Measurements from ENCODE around the gene TNFSF11. TPM values are rescaled to one million over a fixed set of nuclear protein-coding genes. Genes with fewer than 3 reads are reported as not detected.
A peak's percentile ranks its signal among the peaks of the same experiment; 100 is the strongest.

TNFSF11 gene, protein sequence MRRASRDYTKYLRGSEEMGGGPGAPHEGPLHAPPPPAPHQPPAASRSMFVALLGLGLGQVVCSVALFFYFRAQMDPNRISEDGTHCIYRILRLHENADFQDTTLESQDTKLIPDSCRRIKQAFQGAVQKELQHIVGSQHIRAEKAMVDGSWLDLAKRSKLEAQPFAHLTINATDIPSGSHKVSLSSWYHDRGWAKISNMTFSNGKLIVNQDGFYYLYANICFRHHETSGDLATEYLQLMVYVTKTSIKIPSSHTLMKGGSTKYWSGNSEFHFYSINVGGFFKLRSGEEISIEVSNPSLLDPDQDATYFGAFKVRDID
- not detected for total RNA-seq (2013)
- polyA plus RNA-seq (not detected), polyA minus RNA-seq (not detected in 2 replicates), total RNA-seq (0 to 1.1 (median 0) reads per million in 11 experiments)

DNA sequence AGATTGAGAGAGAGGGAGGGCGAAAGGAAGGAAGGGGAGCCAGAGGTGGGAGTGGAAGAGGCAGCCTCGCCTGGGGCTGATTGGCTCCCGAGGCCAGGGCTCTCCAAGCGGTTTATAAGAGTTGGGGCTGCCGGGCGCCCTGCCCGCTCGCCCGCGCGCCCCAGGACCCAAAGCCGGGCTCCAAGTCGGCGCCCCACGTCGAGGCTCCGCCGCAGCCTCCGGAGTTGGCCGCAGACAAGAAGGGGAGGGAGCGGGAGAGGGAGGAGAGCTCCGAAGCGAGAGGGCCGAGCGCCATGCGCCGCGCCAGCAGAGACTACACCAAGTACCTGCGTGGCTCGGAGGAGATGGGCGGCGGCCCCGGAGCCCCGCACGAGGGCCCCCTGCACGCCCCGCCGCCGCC lies at the start of gene TNFSF11:
TSS of gene TNFSF11 (plus strand) at position 142 of the 400 bp plus-strand sequence. CDS start at position 294, 152 bp downstream.
- Mint-ChIP-seq H3K27me3 (ENCODE audit: low read depth in 3 of 3) (peaks cover 34 to 48% (median 39%) of the 10 kb centered on the region in 3 donors), H3K4me3 (peak within 1 kb of the TSS; percentile 69 to 90), H3K9me3 (peaks cover 2 to 22% (median 10%) of the 10 kb centered on the region in 7 donors), H3K36me3 (no peaks in the 10 kb centered on the region), H3K27ac (peak within 1 kb of the TSS in 2 of 7 donors; percentile 12 to 70), H3K4me1 (peaks cover 19% of the 10 kb centered on the region)
- under 1% methylated on average over 39 of the region's 39 CpGs for WGBS (ENCODE audit: insufficient coverage)
- Histone ChIP-seq H3K9me3 (replicated peaks in 1 of 2; ENCODE audit: control insufficient read depth in 1 of 2, insufficient read depth in 1 of 2, low read length in 2 of 2) (peaks cover 0 to 3% of the 10 kb centered on the region in 2 donors), H4K20me1 (ENCODE audit: insufficient read depth, low read length) (no peaks in the 10 kb centered on the region), H3K79me2 (ENCODE audit: insufficient read depth, low read length) (no peaks in the 10 kb centered on the region), H3K4me3 (replicated peaks in 1 of 3; ENCODE audit: low read depth in 2 of 3, low read length in 3 of 3) (peak within 1 kb of the TSS in 1 of 3 experiments; percentile 62), H3K4me2 (replicated peaks; ENCODE audit: extremely low read depth, low read length, poor library complexity, severe bottlenecking) (peak within 1 kb of the TSS; percentile 78), H3K27me3 (ENCODE audit: control insufficient read depth in 2 of 2, insufficient read depth in 2 of 2, low read length in 2 of 2) (peaks cover 30 to 44% of the 10 kb centered on the region in 2 donors), H2AFZ (ENCODE audit: insufficient read depth, low read depth, low read length, poor library complexity, severe bottlenecking) (peak within 1 kb of the TSS; percentile 33), H3K36me3 (replicated peaks in 1 of 2; ENCODE audit: control insufficient read depth in 1 of 2, insufficient read depth in 2 of 2, low read length in 2 of 2) (no peaks in the 10 kb centered on the region), H3K4me1 (ENCODE audit: control insufficient read depth in 1 of 2, insufficient read depth in 2 of 2, low read length in 2 of 2) (peaks cover 12 to 20% of the 10 kb centered on the region in 2 donors), H3K27ac (ENCODE audit: low read depth in 1 of 2, low read length in 2 of 2) (no peak within 1 kb of the TSS), H3K9ac (ENCODE audit: insufficient read depth, low read length, poor library complexity, severe bottlenecking) (no peak within 1 kb of the TSS)
- DNase-seq = no peak
- intact Hi-C loops (cut with micrococcal nuclease) = no loop called here
- TF ChIP-seq CTCF (IDR thresholded peaks at IDR 0.05) = no peak

DNA sequence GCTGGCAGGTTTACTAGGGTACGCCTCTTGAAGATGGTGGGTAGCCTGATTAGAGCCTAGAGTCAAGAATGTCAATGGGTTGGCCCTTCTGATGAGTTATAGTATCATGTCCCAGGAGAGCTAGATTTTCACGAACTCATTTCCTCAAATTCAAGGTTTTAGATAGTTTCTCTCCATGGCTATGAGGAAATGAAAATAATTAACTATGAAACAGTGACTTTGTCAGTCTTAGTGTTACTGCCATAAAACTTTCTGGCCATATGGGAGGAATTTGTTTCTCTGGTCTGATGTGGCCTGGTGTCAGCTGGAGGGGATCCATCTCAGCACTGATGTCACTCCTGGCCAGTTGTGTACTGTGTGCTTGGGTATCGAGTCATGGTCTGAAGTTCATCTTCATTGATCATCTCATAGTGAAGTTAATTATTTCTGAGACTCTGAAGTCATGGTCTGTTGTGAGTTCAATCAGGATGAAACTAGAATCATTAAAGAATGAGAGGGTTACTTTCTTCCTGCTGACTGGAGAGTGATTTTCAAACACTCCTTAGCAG lies 49.4 kb upstream of the TNFSF11 start:
- no peak for TF ChIP-seq CTCF (IDR thresholded peaks at IDR 0.05)
- Histone ChIP-seq H3K9me3 (replicated peaks in 1 of 2; ENCODE audit: control insufficient read depth in 1 of 2, insufficient read depth in 1 of 2, low read length in 2 of 2) (no peaks in the 10 kb centered on the region), H3K27ac (ENCODE audit: low read depth in 1 of 2, low read length in 2 of 2) (no peak overlapping the region), H2AFZ (ENCODE audit: insufficient read depth, low read depth, low read length, poor library complexity, severe bottlenecking) (no peak overlapping the region), H3K4me1 (ENCODE audit: control insufficient read depth in 1 of 2, insufficient read depth in 2 of 2, low read length in 2 of 2) (peaks cover 5 to 7% of the 10 kb centered on the region in 2 donors), H4K20me1 (ENCODE audit: insufficient read depth, low read length) (no peaks in the 10 kb centered on the region), H3K27me3 (ENCODE audit: control insufficient read depth in 2 of 2, insufficient read depth in 2 of 2, low read length in 2 of 2) (no peaks in the 10 kb centered on the region), H3K4me3 (replicated peaks in 1 of 3; ENCODE audit: low read depth in 2 of 3, low read length in 3 of 3) (no peak overlapping the region), H3K79me2 (ENCODE audit: insufficient read depth, low read length) (no peaks in the 10 kb centered on the region), H3K4me2 (replicated peaks; ENCODE audit: extremely low read depth, low read length, poor library complexity, severe bottlenecking) (no peak overlapping the region), H3K9ac (ENCODE audit: insufficient read depth, low read length, poor library complexity, severe bottlenecking) (no peak overlapping the region), H3K36me3 (replicated peaks in 1 of 2; ENCODE audit: control insufficient read depth in 1 of 2, insufficient read depth in 2 of 2, low read length in 2 of 2) (no peaks in the 10 kb centered on the region)
- Mint-ChIP-seq H3K4me3 (no peak overlapping the region), H3K36me3 (no peaks in the 10 kb centered on the region), H3K27me3 (ENCODE audit: low read depth in 3 of 3) (peaks cover 2 to 5% (median 3%) of the 10 kb centered on the region in 3 donors), H3K27ac (no peak overlapping the region), H3K9me3 (peaks cover 0 to 8% (median 3%) of the 10 kb centered on the region in 7 donors), H3K4me1 (peaks cover 10% of the 10 kb centered on the region)
- no peak for DNase-seq
- 100% methylated on average over 2 of the region's 3 CpGs for WGBS (ENCODE audit: insufficient coverage)
- intact Hi-C loops (cut with micrococcal nuclease) = no loop called here
